CD4-positive, alpha-beta T cell treated with Interleukin-4 for 4 hours (primary cell): Measurements from ENCODE around the gene TMEM35B.
"Not testable (repeated sequence)": the region's sequence is repeated elsewhere in the genome, so short reads cannot be mapped to it uniquely, and the experiment has no call there.

Experiments used
- DNase-seq: peaks from one replicate; pipeline ENCODE4 v3.0.0-alpha.2; 2020

Gene TMEM35B

GRCh38 chr1:34975771-34976170 is 9.4 kb downstream of the TMEM35B start:
- DNase-seq: no peak

GRCh38 chr1:34975338-34975737 is 9.8 kb downstream of the TMEM35B start:
- DNase-seq: no peak

- DNase-seq: no peak
Measured at GRCh38 chr1:34974626-34975025, 10.5 kb downstream of the TMEM35B start.

GRCh38 chr1:34973326-34973725 is 11.8 kb downstream of the TMEM35B start:
- no peak for DNase-seq

GRCh38 chr1:34970829-34971228 is 14.3 kb downstream of the TMEM35B start:
- no peak for DNase-seq

- DNase-seq: no peak
Measured at GRCh38 chr1:34970220-34970735, 14.9 kb downstream of the TMEM35B start.

GRCh38 chr1:34968297-34968696 is 16.9 kb downstream of the TMEM35B start:
- peak; percentile 11 for DNase-seq

GRCh38 chr1:34967672-34968071 is 17.5 kb downstream of the TMEM35B start:
- DNase-seq: not testable (repeated sequence)

GRCh38 chr1:34965597-34965996 is 19.6 kb downstream of the TMEM35B start:
- no peak for DNase-seq

- no peak for DNase-seq
Measured at GRCh38 chr1:34950428-34950827, 34.7 kb downstream of the TMEM35B start.

- DNase-seq: not testable (repeated sequence)
Measured at GRCh38 chr1:34948739-34949138, 36.4 kb downstream of the TMEM35B start.

GRCh38 chr1:34947641-34948314 is 37.4 kb downstream of the TMEM35B start:
- DNase-seq: not testable (repeated sequence)

GRCh38 chr1:34946211-34946610 is 38.9 kb downstream of the TMEM35B start:
- DNase-seq: no peak

- not testable (repeated sequence) for DNase-seq
Measured at GRCh38 chr1:34941798-34942197, 43.3 kb downstream of the TMEM35B start.
